Bronchial epithelial cell (primary cell): ENCODE measurements around the gene BRIP1. TPM values are rescaled to one million over a fixed set of nuclear protein-coding genes. Genes with fewer than 3 reads are reported as not detected.

ENCODE experiments used
- DNase-seq: peaks from one replicate; pipeline ENCODE4 v3.0.0-alpha.2; 2010; ENCODE audit warnings: low read depth
- FAIRE-seq: peaks from 2 replicates; lab custom pipeline; 2011; peaks lifted over from hg19 to GRCh38; lab: Jason Lieb, UNC
- H3K27me3 ChIP-seq: 2 replicates; pipeline ENCODE4 v1.5.1; 2011; ENCODE audit warnings: low read length; ENCODE audit not compliant: control insufficient read depth, insufficient read depth
- H3K36me3 ChIP-seq: 2 replicates; pipeline ENCODE4 v1.5.1; 2011; ENCODE audit warnings: low read length; ENCODE audit not compliant: control insufficient read depth, insufficient read depth
- H3K4me3 ChIP-seq: 2 replicates; pipeline ENCODE4 v1.5.1; 2011; ENCODE audit warnings: mild to moderate bottlenecking, low read depth, low read length, control low read depth
- total RNA-seq: library from RNA; depleted of rRNA; stranded (reverse); fragments of >200 nt; gene quantifications from 2 replicates; pipeline ENCODE4 v1.2.1, GENCODE V29; 2014
- TF ChIP-seq, protein P1 (sequence below): IDR thresholded peaks from 2 replicates; pipeline ENCODE4 v1.5.1; 2011; ENCODE audit warnings: mild to moderate bottlenecking, moderate library complexity, low read length, control low read depth, inconsistent platforms; ENCODE audit not compliant: insufficient read depth, severe bottlenecking

BRIP1 gene
- total RNA-seq, 1 donor from 2014 or later: 1.1 TPM

DNA sequence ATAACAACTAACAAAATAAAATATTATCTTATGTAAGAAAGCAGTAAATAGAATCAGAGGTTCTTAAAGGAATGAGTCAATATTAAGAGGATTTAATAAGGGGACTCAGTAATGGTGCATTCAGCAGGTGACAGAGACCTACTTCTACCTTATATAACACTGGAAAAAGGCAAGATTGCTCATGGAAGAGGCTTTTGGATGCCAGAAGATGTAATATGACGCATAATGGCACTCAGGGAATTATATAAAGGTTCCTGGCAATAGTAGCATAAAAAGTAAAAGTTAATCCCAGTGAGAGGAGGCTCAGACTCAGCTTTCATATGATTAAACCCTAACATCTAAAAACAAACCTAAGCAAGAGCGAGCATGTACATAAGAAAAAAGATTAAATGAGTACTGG, 136.4 kb downstream of the BRIP1 start:
- Histone ChIP-seq H3K36me3 (no peaks in the 10 kb centered on the region), H3K27me3 (no peaks in the 10 kb centered on the region), H3K4me3 (no peak overlapping the region)
- TF ChIP-seq, protein P1, sequence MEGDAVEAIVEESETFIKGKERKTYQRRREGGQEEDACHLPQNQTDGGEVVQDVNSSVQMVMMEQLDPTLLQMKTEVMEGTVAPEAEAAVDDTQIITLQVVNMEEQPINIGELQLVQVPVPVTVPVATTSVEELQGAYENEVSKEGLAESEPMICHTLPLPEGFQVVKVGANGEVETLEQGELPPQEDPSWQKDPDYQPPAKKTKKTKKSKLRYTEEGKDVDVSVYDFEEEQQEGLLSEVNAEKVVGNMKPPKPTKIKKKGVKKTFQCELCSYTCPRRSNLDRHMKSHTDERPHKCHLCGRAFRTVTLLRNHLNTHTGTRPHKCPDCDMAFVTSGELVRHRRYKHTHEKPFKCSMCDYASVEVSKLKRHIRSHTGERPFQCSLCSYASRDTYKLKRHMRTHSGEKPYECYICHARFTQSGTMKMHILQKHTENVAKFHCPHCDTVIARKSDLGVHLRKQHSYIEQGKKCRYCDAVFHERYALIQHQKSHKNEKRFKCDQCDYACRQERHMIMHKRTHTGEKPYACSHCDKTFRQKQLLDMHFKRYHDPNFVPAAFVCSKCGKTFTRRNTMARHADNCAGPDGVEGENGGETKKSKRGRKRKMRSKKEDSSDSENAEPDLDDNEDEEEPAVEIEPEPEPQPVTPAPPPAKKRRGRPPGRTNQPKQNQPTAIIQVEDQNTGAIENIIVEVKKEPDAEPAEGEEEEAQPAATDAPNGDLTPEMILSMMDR: no peak
- DNase-seq: no peak
- no peak for FAIRE-seq

DNA sequence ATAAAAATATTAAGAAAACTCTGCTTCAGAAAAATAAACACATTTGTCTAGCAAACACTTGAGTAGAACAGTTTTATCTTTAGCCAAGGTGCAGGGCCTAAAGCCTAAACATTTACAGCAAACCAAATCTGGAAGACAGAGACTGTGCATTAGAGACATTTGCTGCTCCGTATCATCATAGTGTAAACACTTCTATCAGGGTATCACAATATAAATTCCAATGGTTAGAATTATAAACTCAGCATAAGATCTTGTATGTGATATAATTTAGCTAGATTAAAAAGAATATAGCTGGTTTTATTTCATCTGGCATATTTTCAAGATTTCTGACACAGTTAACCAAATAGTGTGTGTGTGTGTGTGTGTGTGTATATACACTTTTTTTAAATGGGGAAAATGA, 138.6 kb downstream of the BRIP1 start:
- Histone ChIP-seq H3K4me3 (no peak overlapping the region), H3K27me3 (no peaks in the 10 kb centered on the region), H3K36me3 (no peaks in the 10 kb centered on the region)
- FAIRE-seq (no peak), DNase-seq (no peak)
- TF ChIP-seq, protein P1: no peak

GRCh38 chr17:61723914-61724313, 139.4 kb downstream of the BRIP1 start:
- TF ChIP-seq, protein P1: no peak
- Histone ChIP-seq H3K36me3 (no peaks in the 10 kb centered on the region), H3K27me3 (no peaks in the 10 kb centered on the region), H3K4me3 (no peak overlapping the region)
- FAIRE-seq: no peak
- no peak for DNase-seq

GRCh38 chr17:61723183-61723582, 140.1 kb downstream of the BRIP1 start:
- FAIRE-seq (no peak), DNase-seq (no peak)
- no peak overlapping the region for H3K4me3 ChIP-seq
- H3K36me3 ChIP-seq: no peaks in the 10 kb centered on the region
- no peaks in the 10 kb centered on the region for H3K27me3 ChIP-seq
- TF ChIP-seq, protein P1: no peak

DNA sequence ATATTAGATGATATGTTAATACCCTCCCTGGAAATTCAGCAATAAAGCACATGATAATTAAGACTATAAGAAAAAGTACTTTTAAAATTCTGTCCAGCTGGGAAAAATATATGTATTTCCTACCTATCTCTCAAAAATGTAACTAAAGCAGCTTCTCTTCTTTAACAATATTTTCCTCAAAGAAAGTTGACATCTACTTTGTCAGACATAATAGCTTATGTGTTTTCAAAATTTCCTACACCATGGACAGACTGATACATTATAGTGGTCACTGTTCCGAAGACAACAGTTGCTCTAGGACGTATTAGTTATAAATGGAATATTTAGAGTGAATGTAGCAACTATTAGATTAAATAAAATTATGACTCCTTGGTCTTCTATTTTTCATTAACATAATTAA, 140.9 kb downstream of the BRIP1 start:
- FAIRE-seq: no peak
- H3K36me3 ChIP-seq: no peaks in the 10 kb centered on the region
- no peak for DNase-seq
- TF ChIP-seq, protein P1: no peak
- H3K27me3 ChIP-seq: no peaks in the 10 kb centered on the region
- H3K4me3 ChIP-seq: no peak overlapping the region
